Measurements from ENCODE around the gene CFAP161. TPM values are rescaled to one million over a fixed set of nuclear protein-coding genes. Genes with fewer than 3 reads are reported as not detected.

CFAP161 gene
- total RNA-seq, 1 donor from 2014 or later = not detected

DNA sequence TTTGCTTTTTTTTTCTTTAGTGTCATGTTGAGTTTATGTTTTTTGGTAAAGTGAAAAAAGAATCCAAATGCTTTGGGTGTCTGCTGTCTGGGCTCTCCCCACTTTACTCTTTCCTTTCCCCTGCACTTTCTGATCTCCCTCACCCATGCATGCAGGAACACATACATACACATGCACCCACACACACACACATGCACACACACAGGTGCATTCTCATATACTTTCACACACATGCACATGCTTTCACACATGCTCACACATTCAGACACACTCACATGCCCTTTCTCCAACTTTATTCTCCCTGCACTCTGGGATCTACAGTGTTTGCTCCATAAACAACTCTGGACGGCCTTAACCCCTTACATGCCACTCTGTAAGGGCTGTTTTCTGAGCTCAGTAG is 46.4 kb upstream of the CFAP161 start:
- Mint-ChIP-seq H3K4me3 (ENCODE audit: unreplicated experiment) (no peak overlapping the region), H3K27me3 (ENCODE audit: unreplicated experiment) (peaks cover 14% of the 10 kb centered on the region), H3K36me3 (ENCODE audit: unreplicated experiment) (no peaks in the 10 kb centered on the region), H3K27ac (ENCODE audit: unreplicated experiment) (no peak overlapping the region), H3K9me3 (ENCODE audit: unreplicated experiment) (no peaks in the 10 kb centered on the region), H3K4me1 (ENCODE audit: unreplicated experiment) (peaks cover 12% of the 10 kb centered on the region)
- TF ChIP-seq, protein P1, sequence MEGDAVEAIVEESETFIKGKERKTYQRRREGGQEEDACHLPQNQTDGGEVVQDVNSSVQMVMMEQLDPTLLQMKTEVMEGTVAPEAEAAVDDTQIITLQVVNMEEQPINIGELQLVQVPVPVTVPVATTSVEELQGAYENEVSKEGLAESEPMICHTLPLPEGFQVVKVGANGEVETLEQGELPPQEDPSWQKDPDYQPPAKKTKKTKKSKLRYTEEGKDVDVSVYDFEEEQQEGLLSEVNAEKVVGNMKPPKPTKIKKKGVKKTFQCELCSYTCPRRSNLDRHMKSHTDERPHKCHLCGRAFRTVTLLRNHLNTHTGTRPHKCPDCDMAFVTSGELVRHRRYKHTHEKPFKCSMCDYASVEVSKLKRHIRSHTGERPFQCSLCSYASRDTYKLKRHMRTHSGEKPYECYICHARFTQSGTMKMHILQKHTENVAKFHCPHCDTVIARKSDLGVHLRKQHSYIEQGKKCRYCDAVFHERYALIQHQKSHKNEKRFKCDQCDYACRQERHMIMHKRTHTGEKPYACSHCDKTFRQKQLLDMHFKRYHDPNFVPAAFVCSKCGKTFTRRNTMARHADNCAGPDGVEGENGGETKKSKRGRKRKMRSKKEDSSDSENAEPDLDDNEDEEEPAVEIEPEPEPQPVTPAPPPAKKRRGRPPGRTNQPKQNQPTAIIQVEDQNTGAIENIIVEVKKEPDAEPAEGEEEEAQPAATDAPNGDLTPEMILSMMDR (IDR thresholded peaks at IDR 0.05) = no peak
- DNase-seq (ENCODE audit: extremely low spot score, unreplicated experiment) = no peak

DNA sequence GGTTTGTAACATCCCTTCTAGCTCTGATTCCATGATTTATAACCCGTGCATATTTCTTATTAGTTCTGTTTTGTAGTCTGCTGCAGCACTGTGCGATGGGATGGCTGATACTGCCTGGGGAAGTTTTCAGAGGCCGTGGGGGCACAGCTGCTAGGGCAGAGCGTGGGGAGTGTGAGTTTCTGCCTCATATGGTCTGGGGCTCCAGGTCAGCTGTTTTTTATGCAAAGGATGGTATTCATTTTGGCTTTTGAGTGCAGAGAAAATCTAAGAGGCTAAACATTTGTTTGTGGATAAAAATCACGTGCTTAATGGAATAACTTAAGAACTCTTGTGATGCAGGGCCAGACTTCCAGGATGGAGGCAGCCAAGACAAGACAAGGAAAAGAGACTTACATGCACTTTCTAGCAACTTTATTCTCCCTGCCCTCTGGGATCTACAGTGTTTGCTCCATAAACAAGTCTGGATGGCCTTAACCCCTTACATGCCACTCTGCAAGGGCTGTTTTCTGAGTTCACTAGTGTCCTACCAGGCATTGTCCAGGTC is 45.5 kb upstream of the CFAP161 start:
- no peak overlapping the region for H3K4me3 Mint-ChIP-seq (ENCODE audit: unreplicated experiment)
- DNase-seq (ENCODE audit: extremely low spot score, unreplicated experiment) = no peak
- TF ChIP-seq, protein P1 (IDR thresholded peaks at IDR 0.05) = no peak
- H3K36me3 Mint-ChIP-seq (ENCODE audit: unreplicated experiment) = no peaks in the 10 kb centered on the region
- peaks cover 18% of the 10 kb centered on the region for H3K4me1 Mint-ChIP-seq (ENCODE audit: unreplicated experiment)
- peaks cover 14% of the 10 kb centered on the region for H3K27me3 Mint-ChIP-seq (ENCODE audit: unreplicated experiment)
- H3K27ac Mint-ChIP-seq (ENCODE audit: unreplicated experiment) = no peak overlapping the region
- H3K9me3 Mint-ChIP-seq (ENCODE audit: unreplicated experiment) = no peaks in the 10 kb centered on the region

DNA sequence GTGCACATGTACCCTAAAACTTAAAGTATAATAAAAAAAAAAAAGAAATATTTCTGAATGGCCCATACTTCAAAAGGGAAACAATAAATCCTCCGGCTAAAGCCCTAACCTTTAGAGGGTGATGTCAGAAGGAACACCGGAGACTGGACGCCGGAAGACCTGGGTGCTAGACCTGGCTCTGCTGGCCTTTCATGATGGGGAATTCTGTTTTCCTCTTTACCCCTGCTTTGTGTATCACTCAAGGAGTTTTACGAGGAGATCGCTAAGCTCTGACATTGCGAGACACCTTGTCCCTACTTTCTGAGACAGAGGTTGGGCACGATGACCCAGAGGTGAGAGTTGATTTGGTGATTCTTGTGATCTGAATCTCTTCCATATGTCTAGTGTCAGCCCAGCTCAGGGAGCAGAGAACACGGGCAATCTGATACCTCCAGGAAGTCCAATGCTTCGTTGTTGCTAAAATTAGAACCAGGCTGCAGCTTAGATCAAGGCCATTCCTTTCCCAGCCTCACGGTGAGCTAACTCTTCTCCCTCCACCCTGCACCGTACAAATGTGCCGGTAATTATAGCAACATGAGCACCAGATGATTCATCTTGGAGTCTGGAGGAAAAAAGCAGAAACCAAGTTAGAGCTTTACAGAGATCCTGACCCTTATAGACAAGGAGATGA is 42.0 kb upstream of the CFAP161 start:
- H3K27ac Mint-ChIP-seq (ENCODE audit: unreplicated experiment) = peak overlapping the region; percentile 77
- no peak for DNase-seq (ENCODE audit: extremely low spot score, unreplicated experiment)

DNA sequence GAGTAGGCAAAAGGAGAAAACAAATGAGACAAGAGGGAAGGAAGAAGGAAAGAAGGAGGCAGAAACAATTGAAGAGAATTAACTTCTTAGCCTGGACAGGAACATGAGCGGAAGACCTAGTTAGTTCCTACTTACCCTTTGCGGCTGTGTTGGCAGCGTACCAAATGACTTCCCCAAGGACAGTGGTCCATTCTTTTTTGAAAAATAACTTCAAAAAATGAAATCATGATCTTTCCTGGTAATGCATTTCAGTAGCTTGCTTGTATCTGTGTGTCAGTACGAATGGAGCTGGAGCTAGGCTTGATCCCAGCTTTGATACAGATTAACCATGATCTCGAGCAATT is 41.5 kb upstream of the CFAP161 start:
- peaks cover 27% of the 10 kb centered on the region for H3K27me3 Mint-ChIP-seq (ENCODE audit: unreplicated experiment)
- H3K9me3 Mint-ChIP-seq (ENCODE audit: unreplicated experiment) = no peaks in the 10 kb centered on the region
- H3K27ac Mint-ChIP-seq (ENCODE audit: unreplicated experiment) = peak overlapping the region; percentile 77
- no peak for DNase-seq (ENCODE audit: extremely low spot score, unreplicated experiment)
- H3K4me3 Mint-ChIP-seq (ENCODE audit: unreplicated experiment) = peak overlapping the region; percentile 23
- TF ChIP-seq, protein P1 (IDR thresholded peaks at IDR 0.05) = no peak
- H3K4me1 Mint-ChIP-seq (ENCODE audit: unreplicated experiment) = peaks cover 18% of the 10 kb centered on the region
- H3K36me3 Mint-ChIP-seq (ENCODE audit: unreplicated experiment) = no peaks in the 10 kb centered on the region

More for the DNA sequence above, 42.0 kb upstream of the CFAP161 start:
- H3K36me3 Mint-ChIP-seq (ENCODE audit: unreplicated experiment) = no peaks in the 10 kb centered on the region
- no peaks in the 10 kb centered on the region for H3K9me3 Mint-ChIP-seq (ENCODE audit: unreplicated experiment)
- peaks cover 23% of the 10 kb centered on the region for H3K27me3 Mint-ChIP-seq (ENCODE audit: unreplicated experiment)
- H3K4me1 Mint-ChIP-seq (ENCODE audit: unreplicated experiment) = peaks cover 18% of the 10 kb centered on the region
- H3K4me3 Mint-ChIP-seq (ENCODE audit: unreplicated experiment) = peak overlapping the region; percentile 23
- TF ChIP-seq, protein P1 (IDR thresholded peaks at IDR 0.05) = no peak

DNA sequence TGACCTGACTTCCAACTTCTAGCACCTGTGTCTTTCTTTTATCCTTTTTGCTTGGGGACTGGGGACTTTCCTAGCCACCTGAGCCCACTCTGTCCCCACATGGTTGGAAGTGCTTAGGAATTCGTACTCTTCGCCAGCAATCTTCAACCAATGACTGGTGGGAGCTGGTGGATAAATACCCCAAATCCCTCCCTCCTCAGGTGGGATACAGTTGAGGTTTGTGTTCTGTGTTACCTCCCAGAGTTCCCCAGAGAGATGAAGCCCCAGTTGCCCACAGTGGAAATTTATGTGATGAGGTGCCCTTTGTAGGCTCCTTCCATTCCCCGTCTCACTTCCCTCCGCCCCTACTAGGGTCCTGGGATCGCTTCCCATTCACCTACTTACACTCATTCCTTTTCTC is 40.1 kb upstream of the CFAP161 start:
- TF ChIP-seq, protein P1 (IDR thresholded peaks at IDR 0.05) = no peak
- Mint-ChIP-seq H3K27ac (ENCODE audit: unreplicated experiment) (no peak overlapping the region), H3K4me3 (ENCODE audit: unreplicated experiment) (no peak overlapping the region), H3K27me3 (ENCODE audit: unreplicated experiment) (peaks cover 33% of the 10 kb centered on the region), H3K4me1 (ENCODE audit: unreplicated experiment) (peaks cover 15% of the 10 kb centered on the region), H3K36me3 (ENCODE audit: unreplicated experiment) (no peaks in the 10 kb centered on the region), H3K9me3 (ENCODE audit: unreplicated experiment) (no peaks in the 10 kb centered on the region)
- DNase-seq (ENCODE audit: extremely low spot score, unreplicated experiment) = no peak
